ENCODE measurements around the gene CTDSPL.
A peak's percentile ranks its signal among the peaks of the same experiment; 100 is the strongest.

CTDSPL gene

GRCh38 chr3:37903734-37904133 lies 42.1 kb downstream of the CTDSPL start:
- H3K27ac ChIP-seq (ENCODE audit: low read length): no peak overlapping the region
- H3K4me3 ChIP-seq (ENCODE audit: low read length): no peak overlapping the region
- H4K20me1 ChIP-seq (ENCODE audit: insufficient read depth, low read length): no peaks in the 10 kb centered on the region
- no peak for TF ChIP-seq EZH2phosphoT487 (IDR thresholded peaks at IDR 0.05; ENCODE audit: low read length)
- TF ChIP-seq CTCF (IDR thresholded peaks at IDR 0.05; ENCODE audit: low read length): no peak
- TF ChIP-seq EZH2 (optimal IDR thresholded peaks at IDR 0.05; ENCODE audit: low read depth, low read length): no peak
- peaks cover 33% of the 10 kb centered on the region for H3K4me1 ChIP-seq (ENCODE audit: low read length)
- no peak for DNase-seq
- no peak overlapping the region for H3K4me2 ChIP-seq (ENCODE audit: low read depth, low read length)
- H3K9me2 ChIP-seq (replicated peaks; ENCODE audit: insufficient read depth, low read length): no peaks in the 10 kb centered on the region
- no peaks in the 10 kb centered on the region for H3K27me3 ChIP-seq (replicated peaks; ENCODE audit: insufficient read depth, low read length)
- H3K9me3 ChIP-seq (replicated peaks; ENCODE audit: insufficient read depth, low read length): no peaks in the 10 kb centered on the region
- H3K79me2 ChIP-seq (ENCODE audit: low read length): no peaks in the 10 kb centered on the region
- no peak overlapping the region for H2AFZ ChIP-seq (ENCODE audit: low read length)
- peaks cover 16% of the 10 kb centered on the region for H3F3A ChIP-seq (ENCODE audit: insufficient read depth, low read length)
- H3K36me3 ChIP-seq (replicated peaks; ENCODE audit: insufficient read depth, low read length): no peaks in the 10 kb centered on the region
- H3K9ac ChIP-seq (ENCODE audit: low read length): no peak overlapping the region

GRCh38 chr3:37904601-37905000 lies 42.9 kb downstream of the CTDSPL start:
- no peaks in the 10 kb centered on the region for H3K9me2 ChIP-seq (replicated peaks; ENCODE audit: insufficient read depth, low read length)
- peaks cover 16% of the 10 kb centered on the region for H3F3A ChIP-seq (ENCODE audit: insufficient read depth, low read length)
- H3K9me3 ChIP-seq (replicated peaks; ENCODE audit: insufficient read depth, low read length): no peaks in the 10 kb centered on the region
- H4K20me1 ChIP-seq (ENCODE audit: insufficient read depth, low read length): no peaks in the 10 kb centered on the region
- no peaks in the 10 kb centered on the region for H3K36me3 ChIP-seq (replicated peaks; ENCODE audit: insufficient read depth, low read length)
- H3K4me1 ChIP-seq (ENCODE audit: low read length): peaks cover 42% of the 10 kb centered on the region
- H3K79me2 ChIP-seq (ENCODE audit: low read length): no peaks in the 10 kb centered on the region
- H2AFZ ChIP-seq (ENCODE audit: low read length): no peak overlapping the region
- no peak for DNase-seq
- no peak overlapping the region for H3K4me2 ChIP-seq (ENCODE audit: low read depth, low read length)
- H3K4me3 ChIP-seq (ENCODE audit: low read length): no peak overlapping the region
- no peak overlapping the region for H3K27ac ChIP-seq (ENCODE audit: low read length)
- no peak for TF ChIP-seq EZH2 (optimal IDR thresholded peaks at IDR 0.05; ENCODE audit: low read depth, low read length)
- no peak for TF ChIP-seq CTCF (IDR thresholded peaks at IDR 0.05; ENCODE audit: low read length)
- TF ChIP-seq EZH2phosphoT487 (IDR thresholded peaks at IDR 0.05; ENCODE audit: low read length): no peak
- H3K27me3 ChIP-seq (replicated peaks; ENCODE audit: insufficient read depth, low read length): no peaks in the 10 kb centered on the region
- H3K9ac ChIP-seq (ENCODE audit: low read length): no peak overlapping the region

- no peak overlapping the region for H3K9ac ChIP-seq (ENCODE audit: low read length)
- H3K27me3 ChIP-seq (replicated peaks; ENCODE audit: insufficient read depth, low read length): no peaks in the 10 kb centered on the region
- H3K4me1 ChIP-seq (ENCODE audit: low read length): peaks cover 42% of the 10 kb centered on the region
- H3K27ac ChIP-seq (ENCODE audit: low read length): no peak overlapping the region
- H3K9me3 ChIP-seq (replicated peaks; ENCODE audit: insufficient read depth, low read length): no peaks in the 10 kb centered on the region
- no peak overlapping the region for H2AFZ ChIP-seq (ENCODE audit: low read length)
- peaks cover 16% of the 10 kb centered on the region for H3F3A ChIP-seq (ENCODE audit: insufficient read depth, low read length)
- H3K4me3 ChIP-seq (ENCODE audit: low read length): no peak overlapping the region
- no peaks in the 10 kb centered on the region for H3K9me2 ChIP-seq (replicated peaks; ENCODE audit: insufficient read depth, low read length)
- no peaks in the 10 kb centered on the region for H3K36me3 ChIP-seq (replicated peaks; ENCODE audit: insufficient read depth, low read length)
- TF ChIP-seq EZH2phosphoT487 (IDR thresholded peaks at IDR 0.05; ENCODE audit: low read length): no peak
- no peak for TF ChIP-seq EZH2 (optimal IDR thresholded peaks at IDR 0.05; ENCODE audit: low read depth, low read length)
- no peak for TF ChIP-seq CTCF (IDR thresholded peaks at IDR 0.05; ENCODE audit: low read length)
- DNase-seq: peak; percentile 58
- H3K79me2 ChIP-seq (ENCODE audit: low read length): no peaks in the 10 kb centered on the region
- no peak overlapping the region for H3K4me2 ChIP-seq (ENCODE audit: low read depth, low read length)
- no peaks in the 10 kb centered on the region for H4K20me1 ChIP-seq (ENCODE audit: insufficient read depth, low read length)
These were observed 43.7 kb downstream of the CTDSPL start for GRCh38 chr3:37905346-37905745.
